GM23338 (cell line): ENCODE measurements around the gene ASB1. TPM values are rescaled to one million over a fixed set of nuclear protein-coding genes. Genes with fewer than 3 reads are reported as not detected.

Experiments used
- ATAC-seq: fragments of 200-7000 bp; cut with Tn5 transposase; 3 replicates; pipeline ENCODE4 v1.9.1; 2020
- DNase-seq: peaks from one replicate; pipeline ENCODE4 v3.0.0-alpha.2; 2015; ENCODE audit warnings: low spot score
- H2AFZ ChIP-seq: fragments of 200-600 bp; sonication (generic); 2 replicates; pipeline ENCODE4 v1.8.0; 2016; ENCODE audit warnings: antibody characterized with exemption, mild to moderate bottlenecking, moderate library complexity
- H3F3A ChIP-seq: fragments of 200-600 bp; sonication (generic); replicated peaks from 2 replicates; pipeline ENCODE4 v1.8.0; 2017; ENCODE audit warnings: antibody characterized with exemption, mixed run types, low read depth
- H3K27ac ChIP-seq: fragments of 200-600 bp; sonication (generic); 2 replicates; pipeline ENCODE4 v1.6.1; 2016; ENCODE audit warnings: low read depth
- H3K27me3 ChIP-seq: fragments of 200-600 bp; sonication (generic); 2 replicates; pipeline ENCODE4 v1.8.0; 2016; ENCODE audit warnings: mild to moderate bottlenecking, mixed run types, moderate library complexity; ENCODE audit not compliant: insufficient read depth
- H3K36me3 ChIP-seq: fragments of 200-600 bp; sonication (generic); 2 replicates; pipeline ENCODE4 v1.8.0; 2016; ENCODE audit warnings: mild to moderate bottlenecking; ENCODE audit not compliant: insufficient read depth
- H3K4me1 ChIP-seq: fragments of 200-600 bp; sonication (generic); 2 replicates; pipeline ENCODE4 v1.8.0; 2016; ENCODE audit warnings: mild to moderate bottlenecking, moderate library complexity; ENCODE audit not compliant: insufficient read depth
- H3K4me2 ChIP-seq: fragments of 200-600 bp; sonication (generic); 2 replicates; pipeline ENCODE4 v1.7.1; 2017; ENCODE audit warnings: mixed run types
- H3K4me3 ChIP-seq: fragments of 200-600 bp; sonication (generic); 2 replicates; pipeline ENCODE4 v1.6.1; 2016; ENCODE audit warnings: mixed run types
- H3K79me2 ChIP-seq: fragments of 200-600 bp; sonication (generic); replicated peaks from 2 replicates; pipeline ENCODE4 v1.8.0; 2017; ENCODE audit warnings: mild to moderate bottlenecking; ENCODE audit not compliant: insufficient read depth
- H3K9me2 ChIP-seq: fragments of 200-600 bp; sonication (generic); 2 replicates; pipeline ENCODE4 v1.8.0; 2017; ENCODE audit not compliant: insufficient read depth
- H4K20me1 ChIP-seq: fragments of 200-600 bp; sonication (generic); replicated peaks from 2 replicates; pipeline ENCODE4 v1.8.0; 2017; ENCODE audit warnings: mild to moderate bottlenecking; ENCODE audit not compliant: insufficient read depth
- H3K27ac Mint-ChIP-seq: 2 replicates; pipeline ENCODE4 v1.8.0; 2020; ENCODE audit warnings: inconsistent platforms, mild to moderate bottlenecking, moderate library complexity, mixed read lengths
- H3K27me3 Mint-ChIP-seq: 3 replicates; pipeline ENCODE4 v1.8.0; 2022; ENCODE audit warnings: low read depth, mild to moderate bottlenecking, moderate library complexity, mixed read lengths, inconsistent platforms; ENCODE audit not compliant: insufficient read depth, poor library complexity
- H3K36me3 Mint-ChIP-seq: 3 replicates; pipeline ENCODE4 v1.8.0; 2021; ENCODE audit warnings: low read depth, mild to moderate bottlenecking, inconsistent platforms, moderate library complexity, mixed read lengths
- H3K4me1 Mint-ChIP-seq: 3 replicates; pipeline ENCODE4 v1.8.0; 2020; ENCODE audit warnings: mild to moderate bottlenecking, inconsistent platforms, mixed read lengths
- H3K4me3 Mint-ChIP-seq: 3 replicates; pipeline ENCODE4 v1.8.0; 2021; ENCODE audit warnings: moderate library complexity, mild to moderate bottlenecking, inconsistent platforms, mixed read lengths
- H3K9me3 Mint-ChIP-seq: 3 replicates; pipeline ENCODE4 v1.8.0; 2020; ENCODE audit warnings: moderate library complexity, mild to moderate bottlenecking, inconsistent platforms, mixed read lengths
- CREB1 ChIP-seq: fragments of 250-450 bp; sonication (Bioruptor Pico); IDR thresholded peaks from 2 replicates; pipeline ENCODE4 v1.5.0; 2020; ENCODE audit warnings: low read depth, mild to moderate bottlenecking, moderate library complexity
- CTCF ChIP-seq, 2 experiments: fragments of 200-600 bp in 1 of 2; sonication (generic) in 1 of 2; conservative IDR thresholded peaks; 2 replicates each; pipeline versions ENCODE4 v1.5.1 to v1.6.1; 2016 to 2017; ENCODE audit warnings: antibody characterized with exemption in 2 of 2, low read depth in 2 of 2, mild to moderate bottlenecking in 2 of 2, moderate library complexity in 1 of 2
- EZH2 ChIP-seq: fragments of 200-600 bp; sonication (generic); IDR thresholded peaks from one replicate; pipeline ENCODE4 v1.8.0; 2017; ENCODE audit warnings: antibody characterized with exemption, mild to moderate bottlenecking, low read depth; ENCODE audit not compliant: unreplicated experiment
- EZH2phosphoT487 ChIP-seq: fragments of 200-600 bp; sonication (generic); IDR thresholded peaks from one replicate; pipeline ENCODE4 v1.8.1; 2018; ENCODE audit warnings: antibody characterized with exemption; ENCODE audit not compliant: unreplicated experiment
- JUNB ChIP-seq: IDR thresholded peaks from one replicate; pipeline ENCODE4 v1.6.1; 2016; ENCODE audit warnings: antibody characterized with exemption; ENCODE audit not compliant: unreplicated experiment
- NANOG ChIP-seq: IDR thresholded peaks from 2 replicates; pipeline ENCODE4 v1.6.1; 2016; ENCODE audit warnings: antibody characterized with exemption, borderline replicate concordance
- POLR2AphosphoS5 ChIP-seq: IDR thresholded peaks from 2 replicates; pipeline ENCODE4 v1.6.1; 2016; ENCODE audit warnings: antibody characterized with exemption, low read depth
- STAT1 ChIP-seq: IDR thresholded peaks from one replicate; pipeline ENCODE4 v1.6.1; 2016; ENCODE audit warnings: antibody characterized with exemption; ENCODE audit not compliant: unreplicated experiment
- ZNF114 ChIP-seq: fragments of 250-450 bp; sonication (Bioruptor Pico); IDR thresholded peaks from 2 replicates; pipeline ENCODE4 v1.5.0; 2020; ENCODE audit warnings: mild to moderate bottlenecking, moderate library complexity
- ZNF331 ChIP-seq: fragments of 250-450 bp; sonication (Bioruptor Pico); IDR thresholded peaks from 2 replicates; pipeline ENCODE4 v1.5.0; 2020; ENCODE audit warnings: low read depth, mild to moderate bottlenecking, moderate library complexity
- polyA plus RNA-seq: library from polyadenylated mRNA; unstranded; fragments of >200 nt; fragmentation: Nextera tagmentation; extraction: Ambion mirVana; gene quantifications from 2 replicates; pipeline ENCODE4 v1.2.1, GENCODE V29; 2016
- total RNA-seq: library from RNA; depleted of rRNA; stranded (reverse); fragments of >200 nt; shearing (Covaris generic); gene quantifications from 2 replicates; pipeline ENCODE4 v1.2.3, GENCODE V29; 2014
- TF ChIP-seq, protein P1 (sequence below): IDR thresholded peaks from 2 replicates; pipeline ENCODE4 v1.6.1; 2016; ENCODE audit warnings: antibody characterized with exemption
- TF ChIP-seq, protein P2 (sequence below): IDR thresholded peaks from one replicate; pipeline ENCODE4 v1.6.1; 2018; ENCODE audit warnings: antibody characterized with exemption; ENCODE audit not compliant: unreplicated experiment
- TF ChIP-seq, protein P3 (sequence below): fragments of 250-450 bp; sonication (Bioruptor Pico); IDR thresholded peaks from 2 replicates; pipeline ENCODE4 v1.5.0; 2020; ENCODE audit warnings: mild to moderate bottlenecking, moderate library complexity

ASB1 gene
- total and polyA plus RNA-seq, 2 experiments from 2014 or later, result 21.5 to 23.9 TPM

DNA sequence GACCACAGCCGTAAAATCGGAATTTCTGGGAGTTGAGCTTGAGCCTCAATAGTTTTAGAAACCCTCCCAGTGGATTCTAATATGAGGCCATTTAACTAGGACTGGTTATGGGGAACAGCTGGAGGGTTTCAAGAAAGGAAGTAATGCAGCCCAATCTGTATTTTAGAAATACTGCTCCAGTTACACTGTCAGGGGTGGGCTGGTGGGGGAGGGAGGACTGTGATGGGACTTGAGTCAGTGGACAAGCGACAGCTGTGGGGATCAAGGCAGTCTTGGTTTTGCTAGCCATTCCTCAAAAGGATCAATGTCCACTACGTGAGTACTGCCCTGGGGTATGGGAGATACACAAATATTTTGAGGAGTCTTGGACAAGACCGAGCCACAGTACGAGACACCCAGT, 34.8 kb downstream of the ASB1 start:
- Mint-ChIP-seq H3K27ac (no peak overlapping the region), H3K9me3 (peaks cover 2% of the 10 kb centered on the region; the same call in 1 of the 3 replicates), H3K27me3 (no peaks in the 10 kb centered on the region), H3K36me3 (no peaks in the 10 kb centered on the region), H3K4me1 (no peaks in the 10 kb centered on the region; the same call in 2 of the 3 replicates), H3K4me3 (no peak overlapping the region)
- Histone ChIP-seq H3K27ac (no peak overlapping the region), H3K4me3 (no peak overlapping the region), H3K4me2 (no peak overlapping the region), H4K20me1 (no peaks in the 10 kb centered on the region), H3F3A (no peaks in the 10 kb centered on the region), H3K36me3 (no peaks in the 10 kb centered on the region), H3K4me1 (no peaks in the 10 kb centered on the region), H3K79me2 (no peaks in the 10 kb centered on the region), H3K27me3 (no peaks in the 10 kb centered on the region), H2AFZ (no peak overlapping the region), H3K9me2 (no peaks in the 10 kb centered on the region)
- TF ChIP-seq EZH2phosphoT487 (no peak), NANOG (no peak), STAT1 (no peak), CTCF (conservative IDR thresholded peaks at IDR 0.05; ENCODE audit: low read depth in 2 of 2) (no peak), CREB1 (CRISPR knock-in tag) (no peak), JUNB (no peak), ZNF331 (CRISPR knock-in tag) (no peak), EZH2 (no peak), POLR2AphosphoS5 (no peak), ZNF114 (CRISPR knock-in tag) (no peak)
- TF ChIP-seq, protein P1, sequence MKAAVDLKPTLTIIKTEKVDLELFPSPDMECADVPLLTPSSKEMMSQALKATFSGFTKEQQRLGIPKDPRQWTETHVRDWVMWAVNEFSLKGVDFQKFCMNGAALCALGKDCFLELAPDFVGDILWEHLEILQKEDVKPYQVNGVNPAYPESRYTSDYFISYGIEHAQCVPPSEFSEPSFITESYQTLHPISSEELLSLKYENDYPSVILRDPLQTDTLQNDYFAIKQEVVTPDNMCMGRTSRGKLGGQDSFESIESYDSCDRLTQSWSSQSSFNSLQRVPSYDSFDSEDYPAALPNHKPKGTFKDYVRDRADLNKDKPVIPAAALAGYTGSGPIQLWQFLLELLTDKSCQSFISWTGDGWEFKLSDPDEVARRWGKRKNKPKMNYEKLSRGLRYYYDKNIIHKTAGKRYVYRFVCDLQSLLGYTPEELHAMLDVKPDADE, result no peak
- TF ChIP-seq, protein P2, sequence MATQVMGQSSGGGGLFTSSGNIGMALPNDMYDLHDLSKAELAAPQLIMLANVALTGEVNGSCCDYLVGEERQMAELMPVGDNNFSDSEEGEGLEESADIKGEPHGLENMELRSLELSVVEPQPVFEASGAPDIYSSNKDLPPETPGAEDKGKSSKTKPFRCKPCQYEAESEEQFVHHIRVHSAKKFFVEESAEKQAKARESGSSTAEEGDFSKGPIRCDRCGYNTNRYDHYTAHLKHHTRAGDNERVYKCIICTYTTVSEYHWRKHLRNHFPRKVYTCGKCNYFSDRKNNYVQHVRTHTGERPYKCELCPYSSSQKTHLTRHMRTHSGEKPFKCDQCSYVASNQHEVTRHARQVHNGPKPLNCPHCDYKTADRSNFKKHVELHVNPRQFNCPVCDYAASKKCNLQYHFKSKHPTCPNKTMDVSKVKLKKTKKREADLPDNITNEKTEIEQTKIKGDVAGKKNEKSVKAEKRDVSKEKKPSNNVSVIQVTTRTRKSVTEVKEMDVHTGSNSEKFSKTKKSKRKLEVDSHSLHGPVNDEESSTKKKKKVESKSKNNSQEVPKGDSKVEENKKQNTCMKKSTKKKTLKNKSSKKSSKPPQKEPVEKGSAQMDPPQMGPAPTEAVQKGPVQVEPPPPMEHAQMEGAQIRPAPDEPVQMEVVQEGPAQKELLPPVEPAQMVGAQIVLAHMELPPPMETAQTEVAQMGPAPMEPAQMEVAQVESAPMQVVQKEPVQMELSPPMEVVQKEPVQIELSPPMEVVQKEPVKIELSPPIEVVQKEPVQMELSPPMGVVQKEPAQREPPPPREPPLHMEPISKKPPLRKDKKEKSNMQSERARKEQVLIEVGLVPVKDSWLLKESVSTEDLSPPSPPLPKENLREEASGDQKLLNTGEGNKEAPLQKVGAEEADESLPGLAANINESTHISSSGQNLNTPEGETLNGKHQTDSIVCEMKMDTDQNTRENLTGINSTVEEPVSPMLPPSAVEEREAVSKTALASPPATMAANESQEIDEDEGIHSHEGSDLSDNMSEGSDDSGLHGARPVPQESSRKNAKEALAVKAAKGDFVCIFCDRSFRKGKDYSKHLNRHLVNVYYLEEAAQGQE, result no peak
- TF ChIP-seq, protein P3, sequence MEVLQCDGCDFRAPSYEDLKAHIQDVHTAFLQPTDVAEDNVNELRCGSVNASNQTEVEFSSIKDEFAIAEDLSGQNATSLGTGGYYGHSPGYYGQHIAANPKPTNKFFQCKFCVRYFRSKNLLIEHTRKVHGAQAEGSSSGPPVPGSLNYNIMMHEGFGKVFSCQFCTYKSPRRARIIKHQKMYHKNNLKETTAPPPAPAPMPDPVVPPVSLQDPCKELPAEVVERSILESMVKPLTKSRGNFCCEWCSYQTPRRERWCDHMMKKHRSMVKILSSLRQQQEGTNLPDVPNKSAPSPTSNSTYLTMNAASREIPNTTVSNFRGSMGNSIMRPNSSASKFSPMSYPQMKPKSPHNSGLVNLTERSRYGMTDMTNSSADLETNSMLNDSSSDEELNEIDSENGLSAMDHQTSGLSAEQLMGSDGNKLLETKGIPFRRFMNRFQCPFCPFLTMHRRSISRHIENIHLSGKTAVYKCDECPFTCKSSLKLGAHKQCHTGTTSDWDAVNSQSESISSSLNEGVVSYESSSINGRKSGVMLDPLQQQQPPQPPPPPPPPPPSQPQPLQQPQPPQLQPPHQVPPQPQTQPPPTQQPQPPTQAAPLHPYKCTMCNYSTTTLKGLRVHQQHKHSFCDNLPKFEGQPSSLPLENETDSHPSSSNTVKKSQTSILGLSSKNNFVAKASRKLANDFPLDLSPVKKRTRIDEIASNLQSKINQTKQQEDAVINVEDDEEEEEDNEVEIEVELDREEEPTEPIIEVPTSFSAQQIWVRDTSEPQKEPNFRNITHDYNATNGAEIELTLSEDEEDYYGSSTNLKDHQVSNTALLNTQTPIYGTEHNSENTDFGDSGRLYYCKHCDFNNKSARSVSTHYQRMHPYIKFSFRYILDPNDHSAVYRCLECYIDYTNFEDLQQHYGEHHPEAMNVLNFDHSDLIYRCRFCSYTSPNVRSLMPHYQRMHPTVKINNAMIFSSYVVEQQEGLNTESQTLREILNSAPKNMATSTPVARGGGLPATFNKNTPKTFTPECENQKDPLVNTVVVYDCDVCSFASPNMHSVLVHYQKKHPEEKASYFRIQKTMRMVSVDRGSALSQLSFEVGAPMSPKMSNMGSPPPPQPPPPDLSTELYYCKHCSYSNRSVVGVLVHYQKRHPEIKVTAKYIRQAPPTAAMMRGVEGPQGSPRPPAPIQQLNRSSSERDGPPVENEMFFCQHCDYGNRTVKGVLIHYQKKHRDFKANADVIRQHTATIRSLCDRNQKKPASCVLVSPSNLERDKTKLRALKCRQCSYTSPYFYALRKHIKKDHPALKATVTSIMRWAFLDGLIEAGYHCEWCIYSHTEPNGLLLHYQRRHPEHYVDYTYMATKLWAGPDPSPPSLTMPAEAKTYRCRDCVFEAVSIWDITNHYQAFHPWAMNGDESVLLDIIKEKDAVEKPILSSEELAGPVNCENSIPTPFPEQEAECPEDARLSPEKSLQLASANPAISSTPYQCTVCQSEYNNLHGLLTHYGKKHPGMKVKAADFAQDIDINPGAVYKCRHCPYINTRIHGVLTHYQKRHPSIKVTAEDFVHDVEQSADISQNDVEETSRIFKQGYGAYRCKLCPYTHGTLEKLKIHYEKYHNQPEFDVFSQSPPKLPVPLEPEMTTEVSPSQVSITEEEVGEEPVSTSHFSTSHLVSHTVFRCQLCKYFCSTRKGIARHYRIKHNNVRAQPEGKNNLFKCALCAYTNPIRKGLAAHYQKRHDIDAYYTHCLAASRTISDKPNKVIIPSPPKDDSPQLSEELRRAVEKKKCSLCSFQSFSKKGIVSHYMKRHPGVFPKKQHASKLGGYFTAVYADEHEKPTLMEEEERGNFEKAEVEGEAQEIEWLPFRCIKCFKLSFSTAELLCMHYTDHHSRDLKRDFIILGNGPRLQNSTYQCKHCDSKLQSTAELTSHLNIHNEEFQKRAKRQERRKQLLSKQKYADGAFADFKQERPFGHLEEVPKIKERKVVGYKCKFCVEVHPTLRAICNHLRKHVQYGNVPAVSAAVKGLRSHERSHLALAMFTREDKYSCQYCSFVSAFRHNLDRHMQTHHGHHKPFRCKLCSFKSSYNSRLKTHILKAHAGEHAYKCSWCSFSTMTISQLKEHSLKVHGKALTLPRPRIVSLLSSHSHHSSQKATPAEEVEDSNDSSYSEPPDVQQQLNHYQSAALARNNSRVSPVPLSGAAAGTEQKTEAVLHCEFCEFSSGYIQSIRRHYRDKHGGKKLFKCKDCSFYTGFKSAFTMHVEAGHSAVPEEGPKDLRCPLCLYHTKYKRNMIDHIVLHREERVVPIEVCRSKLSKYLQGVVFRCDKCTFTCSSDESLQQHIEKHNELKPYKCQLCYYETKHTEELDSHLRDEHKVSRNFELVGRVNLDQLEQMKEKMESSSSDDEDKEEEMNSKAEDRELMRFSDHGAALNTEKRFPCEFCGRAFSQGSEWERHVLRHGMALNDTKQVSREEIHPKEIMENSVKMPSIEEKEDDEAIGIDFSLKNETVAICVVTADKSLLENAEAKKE (CRISPR knock-in tag), result no peak
- no peak for ATAC-seq
- DNase-seq, result no peak
